Measurements from ENCODE around the gene TMEM184C.

The TMEM184C gene

DNA sequence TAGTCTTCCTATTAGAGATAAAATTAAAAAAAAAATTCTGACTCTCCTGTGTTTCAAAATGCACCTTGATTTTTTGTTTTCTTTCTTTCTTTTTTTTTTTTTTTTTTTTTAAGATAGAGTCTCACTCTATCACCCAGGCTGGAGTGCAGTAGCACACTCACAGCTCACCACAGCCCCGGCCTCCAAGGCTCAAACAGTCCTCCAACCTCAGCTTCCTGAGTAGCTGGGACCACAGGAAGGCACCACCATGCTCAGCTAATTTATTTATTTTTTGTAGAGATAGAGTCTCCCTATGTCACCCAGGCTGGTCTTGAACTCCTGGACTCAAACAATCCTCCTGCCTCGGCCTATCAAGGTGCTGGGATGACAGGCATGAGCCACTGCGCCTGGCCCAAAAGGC is 41.1 kb upstream of the TMEM184C start:
- TF ChIP-seq SPI1 (IDR thresholded peaks at IDR 0.05; ENCODE audit: borderline replicate concordance, low read depth): no peak
- no peak for TF ChIP-seq POLR2AphosphoS5 (IDR thresholded peaks at IDR 0.05; ENCODE audit: low read depth)
- no peak for TF ChIP-seq GABPA (IDR thresholded peaks at IDR 0.05; ENCODE audit: low read depth)
- no peak for TF ChIP-seq REST (IDR thresholded peaks at IDR 0.05; ENCODE audit: insufficient replicate concordance, low read depth)
- no peak for TF ChIP-seq CTCF (IDR thresholded peaks at IDR 0.05; ENCODE audit: insufficient read depth, low read length)
- DNase-seq (ENCODE audit: low read depth in 1 of 2, low spot score in 1 of 2): no peak
- Histone ChIP-seq H3K4me3 (replicated peaks; ENCODE audit: insufficient read depth, low read length) (no peak overlapping the region), H3K27ac (replicated peaks) (no peak overlapping the region), H3K27me3 (ENCODE audit: insufficient read depth, poor library complexity, severe bottlenecking) (no peaks in the 10 kb centered on the region)

- no peaks in the 10 kb centered on the region for H3K27me3 ChIP-seq (ENCODE audit: insufficient read depth, poor library complexity, severe bottlenecking)
- DNase-seq (ENCODE audit: low read depth in 1 of 2, low spot score in 1 of 2): no peak
- no peak for TF ChIP-seq SPI1 (IDR thresholded peaks at IDR 0.05; ENCODE audit: borderline replicate concordance, low read depth)
- TF ChIP-seq GABPA (IDR thresholded peaks at IDR 0.05; ENCODE audit: low read depth): no peak
- no peak overlapping the region for H3K4me3 ChIP-seq (replicated peaks; ENCODE audit: insufficient read depth, low read length)
- H3K27ac ChIP-seq (replicated peaks): no peak overlapping the region
Observed at GRCh38 chr4:147578051-147578476, 39.1 kb upstream of the TMEM184C start.

GRCh38 chr4:147578593-147578992 is 38.6 kb upstream of the TMEM184C start:
- no peak for DNase-seq (ENCODE audit: low read depth in 1 of 2, low spot score in 1 of 2)
- H3K27me3 ChIP-seq (ENCODE audit: insufficient read depth, poor library complexity, severe bottlenecking): no peaks in the 10 kb centered on the region
- no peak overlapping the region for H3K27ac ChIP-seq (replicated peaks)
- H3K4me3 ChIP-seq (replicated peaks; ENCODE audit: insufficient read depth, low read length): no peak overlapping the region
- TF ChIP-seq SPI1 (IDR thresholded peaks at IDR 0.05; ENCODE audit: borderline replicate concordance, low read depth): no peak
- TF ChIP-seq POLR2AphosphoS5 (IDR thresholded peaks at IDR 0.05; ENCODE audit: low read depth): no peak
- no peak for TF ChIP-seq CTCF (IDR thresholded peaks at IDR 0.05; ENCODE audit: insufficient read depth, low read length)
- no peak for TF ChIP-seq REST (IDR thresholded peaks at IDR 0.05; ENCODE audit: insufficient replicate concordance, low read depth)
- TF ChIP-seq GABPA (IDR thresholded peaks at IDR 0.05; ENCODE audit: low read depth): no peak

GRCh38 chr4:147580396-147580795 is 36.8 kb upstream of the TMEM184C start:
- no peaks in the 10 kb centered on the region for H3K27me3 ChIP-seq (ENCODE audit: insufficient read depth, poor library complexity, severe bottlenecking)
- H3K27ac ChIP-seq (replicated peaks): no peak overlapping the region
- DNase-seq (ENCODE audit: low read depth in 1 of 2, low spot score in 1 of 2): no peak
- no peak overlapping the region for H3K4me3 ChIP-seq (replicated peaks; ENCODE audit: insufficient read depth, low read length)
- TF ChIP-seq REST (IDR thresholded peaks at IDR 0.05; ENCODE audit: insufficient replicate concordance, low read depth) (no peak), SPI1 (IDR thresholded peaks at IDR 0.05; ENCODE audit: borderline replicate concordance, low read depth) (no peak), POLR2AphosphoS5 (IDR thresholded peaks at IDR 0.05; ENCODE audit: low read depth) (no peak), GABPA (IDR thresholded peaks at IDR 0.05; ENCODE audit: low read depth) (no peak), CTCF (IDR thresholded peaks at IDR 0.05; ENCODE audit: insufficient read depth, low read length) (no peak)
